PC-3 (cell line): ENCODE data around the gene POLR1A. TPM values are rescaled to one million over a fixed set of nuclear protein-coding genes. Genes with fewer than 3 reads are reported as not detected.

ENCODE experiments used
- ATAC-seq: fragments of 200-7000 bp; cut with Tn5 transposase; 2 replicates; pipeline ENCODE4 v1.9.1; 2020; ENCODE audit warnings: mild to moderate bottlenecking, moderate library complexity
- BruUV-seq: library from RNA; stranded (reverse); fragments of 400-500 nt; replicated peaks from 2 replicates; lab custom pipeline; 2021; lab: Mats Ljungman, UMichigan
- CTCF ChIA-PET: fragments of 300-600 bp; sonication (Branson Sonifier 250); formaldehyde crosslinking; loops from one replicate; lab custom pipeline; 2022; ENCODE audit warnings: antibody characterized with exemption; lab: Charles Lee
- POLR2A ChIA-PET: fragments of 300-600 bp; sonication (Branson Sonifier 250); formaldehyde crosslinking; loops from one replicate; lab custom pipeline; 2022; ENCODE audit warnings: antibody characterized with exemption; ENCODE audit not compliant: unreplicated experiment; lab: Charles Lee
- DNase-seq: peaks from one replicate; pipeline ENCODE4 v3.0.0-alpha.2; 2015
- H2AFZ ChIP-seq: fragments of 300-600 bp; sonication (generic); 2 replicates; pipeline ENCODE4 v1.6.0; 2016; ENCODE audit warnings: antibody characterized with exemption, low read length
- H3F3A ChIP-seq: fragments of 300-600 bp; sonication (generic); one replicate; pipeline ENCODE4 v1.6.0; 2017; ENCODE audit warnings: antibody characterized with exemption, low read length, control low read depth, mild to moderate bottlenecking; ENCODE audit not compliant: unreplicated experiment
- H3K27ac ChIP-seq: fragments of 300-600 bp; sonication (generic); 2 replicates; pipeline ENCODE4 v1.5.1; 2016; ENCODE audit warnings: mild to moderate bottlenecking, low read length
- H3K27me3 ChIP-seq: fragments of 300-600 bp; sonication (generic); 2 replicates; pipeline ENCODE4 v1.6.1; 2016; ENCODE audit warnings: low read length, mixed read lengths
- H3K36me3 ChIP-seq: fragments of 300-600 bp; sonication (generic); 2 replicates; pipeline ENCODE4 v1.6.1; 2016; ENCODE audit warnings: low read depth, mixed run types, low read length, mixed read lengths
- H3K4me1 ChIP-seq: fragments of 300-600 bp; sonication (generic); 2 replicates; pipeline ENCODE4 v1.5.1; 2016; ENCODE audit warnings: low read length; ENCODE audit not compliant: insufficient read depth
- H3K4me2 ChIP-seq: fragments of 300-600 bp; sonication (generic); 2 replicates; pipeline ENCODE4 v1.6.0; 2016; ENCODE audit warnings: low read length
- H3K4me3 ChIP-seq: fragments of 300-600 bp; sonication (generic); 2 replicates; pipeline ENCODE4 v1.5.1; 2016; ENCODE audit warnings: mild to moderate bottlenecking, low read length, mixed read lengths
- H3K79me2 ChIP-seq: fragments of 300-600 bp; sonication (generic); 2 replicates; pipeline ENCODE4 v1.6.1; 2017; ENCODE audit warnings: low read length, mixed read lengths
- H3K9ac ChIP-seq: fragments of 300-600 bp; sonication (generic); 2 replicates; pipeline ENCODE4 v1.6.0; 2016; ENCODE audit warnings: mild to moderate bottlenecking, low read length
- H3K9me2 ChIP-seq: fragments of 300-600 bp; sonication (generic); replicated peaks from 2 replicates; pipeline ENCODE4 v1.6.1; 2016; ENCODE audit warnings: mixed run types, low read length, mixed read lengths
- H3K9me3 ChIP-seq: fragments of 300-600 bp; sonication (generic); 2 replicates; pipeline ENCODE4 v1.6.1; 2016; ENCODE audit warnings: low read length, mixed read lengths
- H4K20me1 ChIP-seq: fragments of 300-600 bp; sonication (generic); 2 replicates; pipeline ENCODE4 v1.6.1; 2016; ENCODE audit warnings: low read length, mixed read lengths
- EZH2 ChIP-seq: fragments of 300-600 bp; sonication (generic); IDR thresholded peaks from one replicate; pipeline ENCODE4 v1.6.1; 2017; ENCODE audit warnings: antibody characterized with exemption, mild to moderate bottlenecking, low read length; ENCODE audit not compliant: unreplicated experiment
- EZH2phosphoT487 ChIP-seq: fragments of 300-600 bp; sonication (generic); IDR thresholded peaks from 2 replicates; pipeline ENCODE4 v1.6.1; 2018; ENCODE audit warnings: mild to moderate bottlenecking, antibody characterized with exemption, low read length, borderline replicate concordance
- intact Hi-C: fragments of 100-400 bp; cut with micrococcal nuclease; formaldehyde crosslinking; loops from 2 replicates; pipeline ENCODE4 v1.9.0; 2023
- total RNA-seq: library from RNA; depleted of rRNA; stranded (reverse); fragments of >200 nt; gene quantifications from 2 replicates; pipeline ENCODE4 v1.2.3, GENCODE V29; 2014
- TF ChIP-seq, protein P1 (sequence below): fragments of 300-600 bp; sonication (generic); conservative IDR thresholded peaks from 2 replicates; pipeline ENCODE4 v1.5.1; 2017; ENCODE audit warnings: antibody characterized with exemption, low read depth, mild to moderate bottlenecking, low read length

POLR1A gene
- total RNA-seq, 1 experiment from 2014 or later: 25.1 TPM

DNA sequence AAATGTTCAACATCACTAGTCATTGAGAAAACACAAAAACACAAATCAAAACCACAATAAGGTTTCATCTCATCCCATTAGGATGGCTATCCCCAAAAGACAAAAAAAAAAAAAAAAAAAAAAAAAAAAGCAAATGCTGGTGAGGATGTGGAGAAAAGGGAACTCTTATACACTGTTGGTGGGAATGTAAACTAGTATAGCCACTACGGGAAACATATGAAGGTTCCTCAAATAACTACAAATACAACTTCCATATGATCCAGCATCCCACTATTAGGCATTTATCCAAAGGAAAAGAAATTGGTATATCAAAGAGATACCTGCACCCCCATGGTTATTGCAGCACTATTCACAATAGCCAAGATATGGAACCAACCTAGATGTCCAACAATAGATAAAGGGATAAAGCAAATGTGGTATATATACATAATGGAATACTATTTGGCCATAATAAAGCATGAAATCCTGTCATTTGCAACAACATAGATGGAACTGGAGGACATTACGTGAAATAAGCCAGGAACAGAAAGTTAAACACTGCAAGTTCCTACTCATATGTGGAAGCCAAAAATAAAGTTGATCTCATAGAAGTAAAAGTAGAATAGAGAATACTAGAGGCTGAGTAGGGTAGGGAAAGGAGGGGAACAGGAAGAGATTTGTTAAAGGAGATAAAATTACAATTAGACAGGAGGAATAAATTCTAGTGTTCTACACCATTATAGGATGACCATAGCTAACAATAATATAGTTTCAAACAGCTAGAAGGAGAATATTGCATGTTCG is 8.4 kb downstream of the POLR1A start:
- Histone ChIP-seq H3K36me3 (peaks cover 70% of the 10 kb centered on the region), H3K4me3 (no peak overlapping the region), H3K4me1 (no peaks in the 10 kb centered on the region), H3K4me2 (no peak overlapping the region), H3K79me2 (peaks cover 86% of the 10 kb centered on the region), H3K9me3 (no peaks in the 10 kb centered on the region), H3K27ac (no peak overlapping the region), H3K9me2 (no peaks in the 10 kb centered on the region), H3F3A (no peaks in the 10 kb centered on the region), H3K27me3 (no peaks in the 10 kb centered on the region), H4K20me1 (peaks cover 21% of the 10 kb centered on the region), H2AFZ (no peak overlapping the region), H3K9ac (no peak overlapping the region)
- intact Hi-C loops: no loop called here
- DNase-seq (no peak), ATAC-seq (no peak)
- no peak for TF ChIP-seq EZH2
- TF ChIP-seq, protein P1, sequence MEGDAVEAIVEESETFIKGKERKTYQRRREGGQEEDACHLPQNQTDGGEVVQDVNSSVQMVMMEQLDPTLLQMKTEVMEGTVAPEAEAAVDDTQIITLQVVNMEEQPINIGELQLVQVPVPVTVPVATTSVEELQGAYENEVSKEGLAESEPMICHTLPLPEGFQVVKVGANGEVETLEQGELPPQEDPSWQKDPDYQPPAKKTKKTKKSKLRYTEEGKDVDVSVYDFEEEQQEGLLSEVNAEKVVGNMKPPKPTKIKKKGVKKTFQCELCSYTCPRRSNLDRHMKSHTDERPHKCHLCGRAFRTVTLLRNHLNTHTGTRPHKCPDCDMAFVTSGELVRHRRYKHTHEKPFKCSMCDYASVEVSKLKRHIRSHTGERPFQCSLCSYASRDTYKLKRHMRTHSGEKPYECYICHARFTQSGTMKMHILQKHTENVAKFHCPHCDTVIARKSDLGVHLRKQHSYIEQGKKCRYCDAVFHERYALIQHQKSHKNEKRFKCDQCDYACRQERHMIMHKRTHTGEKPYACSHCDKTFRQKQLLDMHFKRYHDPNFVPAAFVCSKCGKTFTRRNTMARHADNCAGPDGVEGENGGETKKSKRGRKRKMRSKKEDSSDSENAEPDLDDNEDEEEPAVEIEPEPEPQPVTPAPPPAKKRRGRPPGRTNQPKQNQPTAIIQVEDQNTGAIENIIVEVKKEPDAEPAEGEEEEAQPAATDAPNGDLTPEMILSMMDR: no peak
- TF ChIP-seq EZH2phosphoT487: no peak
- POLR2A ChIA-PET: no interaction called here
- no TSS peak for BruUV-seq
- CTCF ChIA-PET: no interaction called here

DNA sequence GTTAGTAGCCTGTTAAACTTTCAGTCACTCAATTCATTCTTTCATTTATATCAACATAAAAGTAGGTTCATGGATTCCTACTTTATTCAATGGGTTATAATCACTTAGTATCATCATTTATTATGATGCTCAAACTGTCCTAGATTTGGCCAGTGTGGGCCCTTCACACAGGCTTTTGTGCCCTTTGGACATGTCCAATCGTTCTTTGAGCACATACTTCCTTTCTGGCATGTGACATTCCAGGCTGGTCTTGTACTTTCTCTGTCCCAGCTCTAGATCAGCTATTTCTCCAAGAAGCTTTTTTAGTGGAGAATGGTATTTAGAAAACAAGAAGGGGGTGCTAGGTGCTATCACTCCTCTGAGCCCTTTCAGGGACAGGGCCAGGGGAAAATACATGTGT is 11.5 kb downstream of the POLR1A start:
- Histone ChIP-seq H3K27me3 (no peaks in the 10 kb centered on the region), H3K27ac (no peak overlapping the region), H3K4me3 (no peak overlapping the region), H3K79me2 (peaks cover 55% of the 10 kb centered on the region), H3K9ac (no peak overlapping the region), H4K20me1 (peaks cover 21% of the 10 kb centered on the region), H3K9me3 (no peaks in the 10 kb centered on the region), H3F3A (no peaks in the 10 kb centered on the region), H2AFZ (no peak overlapping the region), H3K9me2 (no peaks in the 10 kb centered on the region), H3K4me1 (no peaks in the 10 kb centered on the region), H3K36me3 (peaks cover 65% of the 10 kb centered on the region), H3K4me2 (no peak overlapping the region)
- ChIA-PET CTCF (no interaction called here), POLR2A (no interaction called here)
- intact Hi-C loops: no loop called here
- ATAC-seq: no peak
- TF ChIP-seq EZH2phosphoT487 (no peak), EZH2 (no peak)
- TF ChIP-seq, protein P1: no peak
- BruUV-seq: no TSS peak
- no peak for DNase-seq
